HG02973 (cell line): ENCODE data around the gene SRC.

Experiments used
- ATAC-seq: cut with Tn5 transposase; IDR thresholded peaks from one replicate; pipeline ENCODE4 v1.9.1; 2021; ENCODE audit warnings: moderate library complexity; ENCODE audit not compliant: unreplicated experiment

The SRC gene

DNA sequence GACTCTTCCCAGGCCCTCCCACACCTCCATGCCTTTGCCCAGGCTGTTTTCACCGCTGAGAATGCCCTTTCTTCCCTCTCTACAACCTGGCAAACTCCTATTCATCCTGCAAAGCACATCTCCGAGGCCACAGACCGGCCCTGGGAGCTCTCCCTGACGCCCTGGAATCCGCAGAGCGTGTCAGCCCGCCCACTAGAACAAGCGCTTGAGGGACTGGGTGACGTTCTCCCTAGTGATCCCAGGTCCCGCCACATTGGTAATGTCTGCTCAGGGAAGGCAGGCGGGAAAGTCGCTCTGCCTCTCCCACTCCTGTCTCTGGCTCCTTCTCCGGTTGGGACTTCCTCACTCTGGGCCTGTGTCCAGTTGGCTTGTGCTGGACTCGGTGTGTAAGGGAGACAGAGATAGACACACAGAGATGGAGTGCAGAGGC lies 61.6 kb downstream of the SRC start:
- ATAC-seq: no peak

DNA sequence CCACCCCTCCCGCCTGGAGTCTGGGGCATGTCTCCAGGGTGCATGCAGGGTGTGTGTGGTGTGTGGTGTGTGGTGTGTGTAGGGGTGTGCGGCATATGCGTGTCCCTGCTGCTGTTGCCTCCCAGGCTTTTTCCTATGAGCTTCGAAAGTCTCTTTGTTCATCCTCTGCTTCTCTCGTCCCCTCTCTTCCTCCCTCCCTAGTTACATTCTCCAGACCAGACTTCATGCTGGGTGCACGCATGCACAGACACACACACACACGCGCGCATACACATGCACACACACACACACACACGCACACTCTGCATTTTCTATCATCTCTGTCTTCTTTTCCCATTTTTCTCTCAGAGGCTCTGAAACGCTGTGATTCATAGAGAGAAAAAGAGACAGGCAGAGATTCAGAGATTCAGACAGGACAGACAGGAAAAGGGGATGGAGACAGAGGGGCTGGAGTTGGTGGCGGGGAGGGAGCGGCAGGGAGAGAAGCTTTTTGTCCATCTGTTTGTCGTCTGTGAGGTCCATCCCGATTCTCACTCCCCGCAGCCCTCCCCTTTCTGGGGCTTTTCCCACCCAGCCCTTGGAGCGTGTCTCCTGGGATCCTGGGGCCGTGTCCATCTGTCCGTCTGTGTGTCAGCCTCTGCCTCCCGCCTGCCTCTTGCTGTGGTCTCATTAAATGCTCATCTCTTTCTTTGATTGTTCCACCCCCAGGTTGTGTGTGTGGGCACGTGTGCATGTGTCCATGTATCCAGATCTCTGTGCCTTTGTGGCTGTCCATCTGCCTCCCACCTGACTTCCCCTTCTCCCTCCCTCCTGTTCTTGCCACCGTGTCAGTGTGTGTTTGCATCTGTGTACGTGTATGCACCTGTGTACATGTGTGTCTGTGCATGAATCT lies 62.6 kb downstream of the SRC start:
- ATAC-seq: no peak

DNA sequence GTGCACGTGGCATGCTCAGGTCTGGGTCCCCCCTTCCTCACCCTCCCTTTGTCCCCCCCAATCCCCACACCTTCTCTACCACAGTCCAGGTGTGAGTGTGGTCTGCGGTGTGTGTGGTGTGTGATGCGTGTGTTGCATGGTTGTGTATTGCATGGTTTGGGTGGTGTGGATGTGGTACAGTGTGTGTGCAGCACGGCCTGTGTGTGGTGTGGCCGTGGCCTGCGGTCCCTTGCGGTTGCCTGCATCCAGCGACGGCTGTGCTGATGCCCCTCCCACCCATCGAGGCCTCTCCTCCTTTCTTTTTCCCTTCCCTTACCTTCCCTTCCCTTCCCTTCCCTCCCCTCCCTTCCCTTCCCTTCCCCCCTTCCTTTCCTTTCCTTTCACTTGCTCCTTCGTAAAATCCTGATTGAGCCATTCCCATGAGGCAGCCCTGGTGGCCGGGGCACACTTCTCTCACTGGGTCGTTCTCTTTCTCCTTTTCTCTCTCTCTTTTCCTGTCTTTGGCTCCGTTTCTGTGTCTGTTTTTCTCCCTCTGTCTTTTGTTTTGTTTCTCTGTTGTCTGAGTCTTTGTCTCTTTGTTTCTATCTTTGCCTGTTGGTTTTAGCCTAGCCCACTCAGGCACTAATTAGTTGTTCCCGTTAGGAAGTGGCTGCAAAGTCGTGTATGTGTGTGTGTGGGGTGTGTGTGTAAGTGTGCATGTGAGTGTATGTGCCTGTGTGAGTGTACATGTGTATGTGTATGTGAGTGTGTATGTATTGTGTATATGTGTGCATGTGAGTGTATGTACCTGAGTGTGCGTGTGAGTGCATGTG lies 65.7 kb downstream of the SRC start:
- ATAC-seq: no peak

DNA sequence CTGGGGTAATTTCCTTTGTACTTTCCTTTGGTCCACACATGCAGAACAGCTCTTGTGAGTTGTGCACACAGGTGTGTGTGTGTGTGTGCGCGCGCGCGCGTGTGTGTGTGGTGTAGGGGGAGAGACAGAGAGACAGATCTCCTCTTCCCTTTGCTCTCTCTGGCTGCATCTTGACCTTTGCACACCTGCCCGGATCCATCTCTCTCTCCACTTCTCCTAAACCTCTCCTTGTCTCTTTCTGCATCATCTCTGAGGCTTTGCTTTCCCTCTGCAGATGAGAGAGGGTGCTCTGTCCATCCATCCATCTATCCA lies 67.0 kb downstream of the SRC start:
- no peak for ATAC-seq

DNA sequence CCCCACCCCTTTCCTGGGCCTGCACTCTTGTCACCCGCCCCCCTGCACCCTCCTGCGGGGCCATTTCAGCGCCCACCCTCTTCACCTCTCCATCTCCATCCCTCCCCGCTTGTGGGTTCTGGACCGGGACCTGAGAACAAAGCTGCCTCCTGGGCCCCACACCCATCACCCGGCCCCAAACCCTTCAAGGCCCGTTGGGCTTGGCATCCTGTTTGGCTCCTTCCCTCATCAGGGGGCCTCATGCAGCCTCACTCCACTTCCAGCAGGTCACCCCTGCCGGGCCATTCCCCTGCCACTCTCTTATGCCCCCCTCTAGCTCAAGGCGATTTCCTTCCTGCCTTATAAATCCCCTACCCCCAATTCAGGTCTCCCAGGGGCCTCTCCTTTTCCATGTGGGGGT lies 67.4 kb downstream of the SRC start:
- ATAC-seq: no peak

DNA sequence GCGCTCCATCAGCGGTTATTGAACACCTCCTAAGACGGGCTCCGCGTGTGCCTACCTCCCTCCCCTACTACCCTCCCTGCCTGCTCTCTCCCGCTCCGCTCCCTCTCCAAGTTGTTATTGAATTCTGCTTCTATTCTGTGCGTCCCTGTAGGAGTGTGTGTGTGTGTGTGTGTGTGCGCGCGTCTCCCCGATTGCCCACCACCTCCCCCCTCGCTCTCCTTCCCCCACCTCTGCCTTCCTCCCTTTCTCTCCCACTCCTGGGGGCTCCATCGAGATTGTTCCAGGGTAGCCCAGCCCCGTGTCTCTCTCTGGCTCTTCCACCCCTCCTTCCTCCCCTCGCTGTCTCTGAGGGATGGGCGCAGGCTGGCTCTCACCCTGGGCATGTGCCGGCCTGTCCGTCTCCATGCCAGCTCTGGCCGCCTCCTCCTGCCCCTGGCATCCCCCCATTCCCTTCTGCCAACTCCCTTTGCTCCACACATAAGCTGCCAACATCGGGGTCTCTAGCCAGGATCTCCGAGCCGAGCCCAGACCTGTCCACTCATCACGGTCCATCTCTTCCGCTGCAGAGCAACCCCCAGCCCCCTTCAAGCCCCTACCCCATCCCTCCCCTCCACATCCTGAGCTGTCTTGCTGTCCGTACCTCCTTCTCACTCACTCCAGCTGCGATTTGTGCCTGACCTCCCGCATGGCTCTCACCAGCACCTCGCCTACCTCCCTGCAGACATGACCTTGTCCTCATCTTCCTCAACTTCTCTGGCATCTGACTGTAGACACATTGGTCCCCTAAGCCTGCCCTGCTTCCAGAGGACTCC lies 68.5 kb downstream of the SRC start:
- ATAC-seq: no peak

DNA sequence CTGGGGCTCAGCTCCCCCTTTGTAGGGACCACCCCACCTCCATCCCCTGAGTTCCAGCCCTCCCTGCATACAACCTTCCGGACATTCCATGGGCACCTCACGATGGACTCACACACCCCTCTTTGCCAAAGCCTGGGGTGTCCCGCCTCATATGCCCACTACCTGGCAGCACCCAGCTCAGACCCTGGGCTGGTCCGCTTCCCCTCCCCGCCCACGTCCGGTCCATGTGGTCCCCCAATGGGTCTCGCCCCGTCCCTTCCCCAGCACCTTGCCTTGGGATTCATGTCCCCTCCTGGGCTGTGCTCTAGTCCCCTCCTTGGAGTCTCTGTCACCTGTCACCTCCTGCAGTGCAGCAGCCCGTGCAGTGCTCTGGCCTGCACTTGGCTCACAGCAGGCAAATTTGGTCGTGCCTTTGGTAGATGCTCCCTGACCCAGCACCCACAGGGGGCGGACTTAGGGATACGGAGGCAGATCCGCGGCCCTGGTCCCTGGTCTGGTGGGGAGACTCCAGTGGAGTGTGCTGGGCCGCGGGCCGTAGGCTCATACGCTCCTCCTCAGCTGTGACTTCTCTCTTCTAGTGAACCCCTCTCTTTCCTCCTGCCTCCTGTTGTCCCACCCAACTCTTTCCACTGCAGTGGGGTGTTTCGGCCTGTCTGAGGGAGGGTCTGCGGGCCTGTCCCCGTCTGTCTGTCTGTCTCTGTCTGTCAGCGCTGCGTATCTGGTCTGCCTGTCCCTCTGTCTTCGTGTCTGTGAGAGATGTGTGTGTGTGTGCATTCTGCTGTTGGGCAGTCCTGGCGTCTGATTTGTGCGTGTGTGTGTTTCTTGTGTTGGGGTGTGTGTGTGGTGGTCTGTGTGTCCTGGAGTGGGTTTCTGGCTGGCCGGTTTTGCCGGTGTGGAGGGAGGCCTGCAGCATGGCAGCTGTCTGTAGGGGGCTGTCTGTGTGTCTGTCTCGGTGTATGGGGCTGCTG lies 69.5 kb downstream of the SRC start:
- no peak for ATAC-seq

DNA sequence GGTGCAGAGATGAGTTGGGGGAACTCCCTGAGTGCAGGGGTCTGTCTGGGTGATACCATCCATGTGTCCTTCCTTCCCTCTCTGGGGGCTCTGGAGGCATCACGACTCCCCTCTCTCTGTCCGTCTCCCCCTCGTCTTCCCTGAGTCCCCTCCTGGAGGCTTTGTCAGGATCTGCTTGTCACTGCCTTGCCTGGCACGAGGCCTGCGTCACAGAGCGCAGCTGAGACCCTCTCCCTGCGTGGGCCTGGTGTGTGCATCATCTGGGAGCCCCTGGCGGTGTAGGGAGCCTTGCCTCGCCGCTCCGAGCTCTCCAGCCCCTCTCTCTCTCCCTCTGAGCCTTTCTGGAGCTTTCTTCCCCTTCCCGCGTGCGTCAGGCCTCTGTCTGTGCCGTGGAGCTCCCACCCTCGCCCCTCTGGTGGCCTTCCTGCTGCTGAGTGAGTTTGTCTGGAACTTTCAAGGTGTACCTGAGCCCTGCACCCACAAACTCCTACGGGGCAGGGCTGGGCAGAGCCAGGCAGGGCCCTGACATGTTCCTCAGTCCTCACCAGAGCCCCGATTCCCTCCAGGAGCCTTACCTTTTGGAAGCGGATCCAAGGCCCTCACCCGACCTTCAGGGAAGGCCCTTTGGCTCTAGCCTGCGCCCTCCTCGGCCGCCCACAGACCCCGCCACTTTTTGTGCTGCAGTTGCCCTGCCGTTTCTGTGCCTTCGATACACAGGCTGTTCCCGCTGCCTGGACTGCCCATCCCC lies 70.3 kb downstream of the SRC start:
- ATAC-seq: no peak

DNA sequence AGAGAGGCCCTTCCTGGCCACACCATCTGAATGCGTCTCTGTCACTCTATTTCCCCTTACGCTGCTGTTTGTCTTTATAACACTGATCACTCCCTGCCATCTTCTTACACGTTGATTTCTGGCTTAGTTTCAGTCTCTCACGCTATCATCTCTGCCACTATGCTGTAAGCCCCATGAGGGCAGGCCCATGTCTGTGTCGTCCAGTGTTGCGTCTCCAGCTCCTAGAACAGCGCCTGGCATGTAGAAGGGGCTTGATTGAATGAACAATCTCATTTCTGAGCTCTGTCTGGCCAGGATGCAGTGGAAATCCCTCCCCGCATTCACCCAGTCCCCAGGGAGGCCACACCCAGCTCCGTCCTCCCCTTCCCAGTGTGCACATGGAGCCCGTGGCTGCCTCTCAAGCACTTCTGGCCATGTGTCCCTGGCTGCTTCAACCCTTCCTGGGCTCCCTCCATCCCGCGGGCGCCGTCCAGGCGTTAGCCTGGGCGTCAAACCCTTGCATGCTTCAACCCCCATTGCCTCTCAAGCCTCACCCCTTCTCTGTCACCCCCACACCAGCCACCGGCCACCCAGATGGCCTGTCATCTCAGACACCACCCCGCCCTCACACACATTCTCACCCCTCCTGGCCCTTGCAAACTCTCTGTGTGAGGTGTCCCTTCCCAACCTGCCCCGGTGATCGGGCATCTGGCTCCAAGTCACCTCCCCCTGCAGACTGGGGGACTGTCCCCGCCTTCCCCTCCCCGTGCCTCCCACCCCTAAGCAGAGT lies 71.1 kb downstream of the SRC start:
- no peak for ATAC-seq

DNA sequence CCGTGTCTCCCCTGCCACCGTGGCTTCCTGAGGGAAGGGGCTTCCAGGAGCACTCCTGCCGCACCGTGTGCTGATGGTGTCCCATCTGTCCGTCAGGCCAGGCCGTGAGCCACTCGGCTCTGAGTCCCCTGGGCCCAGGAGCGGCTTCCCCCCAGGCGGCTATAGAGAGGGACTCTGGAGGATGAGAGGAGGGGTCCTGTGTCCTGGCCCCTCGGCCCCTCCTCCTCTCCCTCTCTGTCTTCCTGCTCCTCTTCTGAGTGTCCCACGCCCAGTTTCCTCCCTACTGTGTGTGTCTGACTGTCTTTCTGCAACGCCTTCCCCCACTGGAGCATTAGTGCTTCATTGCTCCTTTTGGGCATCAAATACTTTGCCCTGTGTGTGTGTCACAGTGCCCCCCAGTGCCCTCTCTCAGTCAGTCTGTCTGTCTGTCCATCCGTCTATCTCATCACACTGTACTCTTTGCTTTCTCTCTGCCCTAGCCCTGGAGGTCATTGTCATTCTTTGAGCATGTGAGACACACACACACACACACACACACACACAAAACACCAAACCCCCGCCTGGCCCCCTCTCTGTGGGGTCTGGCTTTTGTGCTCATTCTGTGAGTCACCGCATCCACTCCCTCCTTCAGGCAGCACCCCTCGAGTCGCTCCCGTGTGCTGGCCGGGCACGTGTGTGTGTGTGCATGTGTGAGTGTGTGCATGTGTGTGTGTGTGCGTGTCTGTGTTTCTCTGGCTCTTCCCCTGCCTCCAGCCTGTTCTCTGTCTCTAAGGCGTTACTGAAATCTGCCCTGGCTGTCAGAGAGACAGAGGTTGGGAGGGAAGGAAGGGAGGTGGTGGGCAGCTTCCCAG lies 71.9 kb downstream of the SRC start:
- no peak for ATAC-seq

DNA sequence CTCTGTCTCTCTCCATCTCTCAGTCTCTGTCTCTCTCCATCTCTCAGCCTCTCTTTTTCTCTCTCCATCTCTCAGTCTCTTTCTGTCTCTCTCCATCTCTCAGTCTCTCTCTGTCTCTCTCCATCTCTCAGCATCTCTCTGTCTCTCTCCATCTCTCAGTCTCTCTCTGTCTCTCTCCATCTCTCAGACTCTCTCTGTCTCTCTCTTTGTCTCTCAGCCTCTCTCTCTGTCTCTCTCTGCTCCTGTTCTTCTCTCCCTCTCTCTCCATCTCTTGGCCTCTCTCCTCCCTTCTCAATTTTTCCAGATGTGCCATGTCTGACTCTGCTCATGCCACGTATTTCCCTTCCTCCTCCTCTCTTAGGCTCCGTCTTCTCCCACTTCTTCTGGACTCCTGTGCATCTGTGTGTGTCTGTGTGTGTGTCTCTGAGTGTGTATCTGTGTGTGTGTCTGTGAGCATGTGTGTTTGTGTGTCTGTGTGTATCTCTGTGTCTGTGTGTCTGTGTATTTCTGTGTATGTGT lies 72.7 kb downstream of the SRC start:
- ATAC-seq: no peak

DNA sequence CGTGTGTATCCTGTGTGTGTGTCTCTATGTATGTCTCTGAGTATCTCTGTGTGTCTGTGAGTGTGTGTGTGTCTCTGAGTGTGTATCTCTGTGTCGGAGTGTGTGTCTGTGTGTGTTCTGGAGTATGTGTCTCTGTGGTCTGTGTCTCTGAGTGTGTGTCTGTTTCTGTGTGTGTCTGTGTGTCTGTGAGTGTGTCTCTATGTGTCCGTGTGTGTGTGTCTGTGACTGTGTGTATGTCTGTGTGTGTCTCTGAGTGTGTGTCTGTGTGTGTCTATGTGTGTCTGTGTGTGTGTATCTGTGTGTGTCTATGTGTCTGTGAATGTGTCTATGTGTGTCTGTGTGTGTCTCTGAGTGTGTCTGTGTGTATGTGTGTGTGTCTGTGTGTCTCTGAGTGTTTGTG lies 73.4 kb downstream of the SRC start:
- ATAC-seq: no peak

DNA sequence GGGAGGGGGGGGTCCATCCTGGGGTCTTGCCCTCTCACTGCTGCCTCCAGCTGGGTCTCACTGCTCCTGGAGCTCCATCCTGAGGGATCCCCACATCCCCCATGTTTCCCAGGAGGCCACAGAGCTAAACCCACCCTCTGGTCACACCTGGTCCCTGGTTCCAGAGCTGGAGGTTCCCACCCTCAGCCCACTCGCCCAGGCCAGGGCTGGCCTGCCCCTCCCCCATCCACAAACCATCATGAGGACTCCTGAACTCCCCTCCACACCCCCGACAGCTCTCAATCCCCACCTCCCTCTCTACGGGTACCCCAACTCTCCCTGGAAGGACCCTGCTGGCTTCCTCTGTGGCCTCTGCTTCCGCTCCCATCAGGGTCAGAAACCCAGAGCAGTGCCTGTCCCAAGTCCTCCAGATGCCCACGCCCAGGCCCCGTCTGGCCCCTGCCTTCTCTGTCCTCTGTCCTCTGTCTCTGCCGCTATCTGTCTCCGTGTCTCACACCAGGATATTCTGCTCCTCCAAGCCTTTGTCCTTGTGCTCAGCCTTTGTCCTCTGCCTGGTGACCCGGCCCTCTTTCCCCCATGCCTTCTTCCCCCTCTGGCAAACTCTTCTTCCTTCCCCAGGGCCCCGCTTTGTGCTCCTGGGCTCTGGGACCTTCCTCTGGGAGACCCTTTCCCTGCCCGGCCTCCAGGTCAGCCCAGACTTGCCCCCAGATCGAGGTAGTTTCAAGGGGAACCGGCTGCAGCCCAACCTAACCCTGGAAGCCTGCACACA lies 74.0 kb downstream of the SRC start:
- no peak for ATAC-seq

DNA sequence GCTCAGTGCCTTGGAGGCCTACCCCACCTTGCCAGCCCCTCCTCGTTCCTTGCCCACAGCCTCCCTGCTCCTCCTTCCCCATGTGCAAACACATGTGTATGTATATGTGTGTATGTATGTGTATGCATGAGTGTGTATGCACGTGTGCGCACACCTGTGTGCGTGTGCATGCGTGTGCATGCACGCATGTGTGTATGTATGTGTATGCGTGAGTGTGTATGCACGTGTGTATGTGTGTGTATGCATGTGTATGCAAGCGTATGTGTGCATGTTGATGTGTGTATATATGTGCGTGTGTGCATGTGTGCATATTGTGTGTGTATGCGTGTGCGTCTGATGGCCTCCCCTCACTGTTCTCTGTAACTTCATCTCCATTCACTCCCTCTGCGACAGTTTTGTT lies 74.7 kb downstream of the SRC start:
- no peak for ATAC-seq

DNA sequence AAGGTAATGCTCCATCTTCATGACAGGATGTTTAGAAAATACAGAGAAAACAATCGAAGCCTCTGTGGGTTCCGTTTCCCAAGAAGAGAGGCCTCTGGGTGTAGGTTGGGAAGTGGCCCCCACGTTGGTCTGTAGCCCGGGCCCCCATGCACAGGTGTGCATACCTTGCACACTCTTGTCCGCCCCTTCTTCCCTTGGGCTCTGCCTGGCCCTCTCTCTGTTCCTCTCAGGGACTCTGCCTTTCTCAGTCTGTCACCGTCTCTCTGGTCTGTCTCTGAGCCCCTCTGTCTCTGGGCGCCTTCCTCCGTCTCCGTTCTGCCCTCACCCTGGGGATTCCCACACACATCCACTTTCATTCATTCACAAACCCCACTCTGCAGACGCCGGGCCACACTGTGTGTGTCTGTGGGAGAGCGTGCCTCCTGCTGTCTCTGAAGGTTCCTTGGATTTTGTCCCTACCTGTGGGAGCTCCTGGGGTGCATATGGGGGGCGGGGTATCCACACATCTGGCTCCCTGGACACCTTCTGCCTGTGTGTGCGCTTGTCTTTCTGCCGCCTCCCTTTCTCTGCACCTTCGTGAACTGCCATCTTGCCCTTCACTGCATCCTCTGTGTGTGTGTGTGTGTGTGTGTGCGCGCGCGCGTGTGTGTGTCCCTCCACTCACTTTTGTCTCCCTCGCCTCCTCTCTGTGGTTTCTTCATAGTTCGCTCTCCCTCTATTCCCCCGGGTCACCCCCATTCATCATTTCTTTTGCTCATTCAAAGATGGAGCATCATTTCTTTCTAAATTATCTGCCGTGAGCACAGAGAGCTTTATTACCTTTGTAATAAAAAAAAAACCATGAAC lies 75.3 kb downstream of the SRC start:
- ATAC-seq: no peak

DNA sequence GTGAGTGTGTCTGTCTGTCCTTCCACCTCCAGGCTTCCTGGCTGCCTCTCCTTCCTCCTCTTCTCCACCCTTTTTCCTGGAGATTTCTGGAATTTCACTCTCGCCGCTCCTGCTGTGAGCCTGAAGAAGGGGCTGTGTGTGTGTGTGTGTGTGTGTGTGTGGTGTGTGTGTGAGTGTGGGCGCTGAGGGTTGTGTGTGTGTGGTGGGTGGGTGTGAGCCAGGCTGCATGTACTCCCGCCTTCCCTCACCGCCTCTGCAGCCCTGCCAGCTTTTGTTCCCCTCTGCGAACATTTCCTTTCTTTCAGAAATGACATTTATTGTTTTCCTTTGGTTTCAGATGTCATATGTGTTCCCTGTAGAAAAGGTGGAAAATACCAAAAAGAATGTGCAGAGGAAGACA lies 76.0 kb downstream of the SRC start:
- no peak for ATAC-seq
